SU-DHL-6 (cell line): Measurements from ENCODE around the gene CMTR1.

Experiments
- EZH2phosphoT487 ChIP-seq: fragments of 200-600 bp; sonication (generic), shearing (Covaris generic); conservative IDR thresholded peaks from 2 replicates; pipeline ENCODE4 v1.6.1; 2018; ENCODE audit warnings: mild to moderate bottlenecking, antibody characterized with exemption, low read length, moderate library complexity, mixed read lengths
- TF ChIP-seq, protein P1 (sequence below): fragments of 200-600 bp; sonication (generic); IDR thresholded peaks from one replicate; pipeline ENCODE4 v1.5.1; 2017; ENCODE audit warnings: antibody characterized with exemption, mild to moderate bottlenecking, low read length, moderate library complexity; ENCODE audit not compliant: insufficient read depth, poor library complexity, severe bottlenecking

DNA sequence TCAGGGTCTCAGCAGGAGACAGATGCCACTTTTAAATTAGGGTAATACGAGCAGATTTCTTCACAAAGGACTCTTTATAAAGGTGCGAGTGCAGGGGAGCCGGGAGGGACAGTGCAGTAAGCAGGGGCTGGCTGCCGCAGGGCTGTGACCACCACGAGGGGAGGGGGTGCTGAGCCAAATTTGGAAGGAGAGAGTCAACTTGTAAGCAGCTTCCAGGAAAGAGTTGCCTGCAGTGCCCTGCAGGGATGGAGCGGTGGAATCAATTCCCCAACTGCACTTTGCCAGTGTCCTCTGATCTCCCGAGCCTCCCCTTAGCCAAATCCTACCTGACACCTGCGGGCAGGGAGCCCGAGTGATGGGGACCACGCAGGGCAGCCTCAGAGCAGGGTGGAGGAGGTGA, 80.6 kb downstream of the CMTR1 start:
- TF ChIP-seq, protein P1, sequence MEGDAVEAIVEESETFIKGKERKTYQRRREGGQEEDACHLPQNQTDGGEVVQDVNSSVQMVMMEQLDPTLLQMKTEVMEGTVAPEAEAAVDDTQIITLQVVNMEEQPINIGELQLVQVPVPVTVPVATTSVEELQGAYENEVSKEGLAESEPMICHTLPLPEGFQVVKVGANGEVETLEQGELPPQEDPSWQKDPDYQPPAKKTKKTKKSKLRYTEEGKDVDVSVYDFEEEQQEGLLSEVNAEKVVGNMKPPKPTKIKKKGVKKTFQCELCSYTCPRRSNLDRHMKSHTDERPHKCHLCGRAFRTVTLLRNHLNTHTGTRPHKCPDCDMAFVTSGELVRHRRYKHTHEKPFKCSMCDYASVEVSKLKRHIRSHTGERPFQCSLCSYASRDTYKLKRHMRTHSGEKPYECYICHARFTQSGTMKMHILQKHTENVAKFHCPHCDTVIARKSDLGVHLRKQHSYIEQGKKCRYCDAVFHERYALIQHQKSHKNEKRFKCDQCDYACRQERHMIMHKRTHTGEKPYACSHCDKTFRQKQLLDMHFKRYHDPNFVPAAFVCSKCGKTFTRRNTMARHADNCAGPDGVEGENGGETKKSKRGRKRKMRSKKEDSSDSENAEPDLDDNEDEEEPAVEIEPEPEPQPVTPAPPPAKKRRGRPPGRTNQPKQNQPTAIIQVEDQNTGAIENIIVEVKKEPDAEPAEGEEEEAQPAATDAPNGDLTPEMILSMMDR, result no peak
- no peak for TF ChIP-seq EZH2phosphoT487
